ENCODE data around the gene AK2. TPM values are rescaled to one million over a fixed set of nuclear protein-coding genes. Genes with fewer than 3 reads are reported as not detected.

Gene AK2
- total RNA-seq (100 to 1,000 TPM; 101 to 189 (median 120) TPM), polyA plus RNA-seq (100 to 1,000 TPM; 153 to 292 TPM)
- long read RNA-seq, donor 1, transcript AK2-201 (6 exons, 1,021 nt), result major isoform, 40 of 81 reads
- long read RNA-seq, donor 1, transcript AK2-202 (7 exons, 3,586 nt), result minor isoform, 5 of 81 reads
- long read RNA-seq, donor 1, partial matches to known transcripts, result 5 of 81 reads
- long read RNA-seq, donor 1, other reads (novel, unspliced or antisense), result 26 of 81 reads
- long read RNA-seq, donor 2, transcript AK2-212 (7 exons, 886 nt), result minor isoform, 25 of 195 reads
- long read RNA-seq, donor 2, transcript AK2-201 (6 exons, 1,021 nt), result major isoform, 72 of 195 reads
- long read RNA-seq, donor 2, transcript AK2-202 (7 exons, 3,586 nt), result minor isoform, 54 of 195 reads
- long read RNA-seq, donor 2, partial matches to known transcripts, result 16 of 195 reads
- long read RNA-seq, donor 2, other reads (novel, unspliced or antisense), result 24 of 195 reads
- long read RNA-seq, donor 3, transcript AK2-201 (6 exons, 1,021 nt), result major isoform, 49 of 99 reads
- long read RNA-seq, donor 3, transcript AK2-212 (7 exons, 886 nt), result minor isoform, 9 of 99 reads
- long read RNA-seq, donor 3, transcript AK2-202 (7 exons, 3,586 nt), result minor isoform, 7 of 99 reads
- long read RNA-seq, donor 3, partial matches to known transcripts, result 3 of 99 reads
- long read RNA-seq, donor 3, other reads (novel, unspliced or antisense), result 30 of 99 reads

GRCh38 chr1:33036526-33037503 lies at the start of gene AK2:
TSS of gene AK2 (minus strand) at chr1:33036883. CDS start at chr1:33036828, 55 bp downstream.
- peaks cover 6 to 48% (median 26%) of the 10 kb centered on the region in 12 donors for H3K4me1 ChIP-seq

GRCh38 chr1:33086384-33086850 lies 49.7 kb upstream of the AK2 start:
- Histone ChIP-seq H3K36me3 (peaks cover 0 to 26% (median 0%) of the 10 kb centered on the region in 9 donors), H3K27me3 (peaks cover 0 to 7% (median 0%) of the 10 kb centered on the region in 9 donors), H3K4me1 (peaks cover 0 to 23% (median 4%) of the 10 kb centered on the region in 12 donors), H3K27ac (no peak overlapping the region), H3K9me3 (no peaks in the 10 kb centered on the region), H3K4me3 (no peak overlapping the region)
- TF ChIP-seq, protein P1, sequence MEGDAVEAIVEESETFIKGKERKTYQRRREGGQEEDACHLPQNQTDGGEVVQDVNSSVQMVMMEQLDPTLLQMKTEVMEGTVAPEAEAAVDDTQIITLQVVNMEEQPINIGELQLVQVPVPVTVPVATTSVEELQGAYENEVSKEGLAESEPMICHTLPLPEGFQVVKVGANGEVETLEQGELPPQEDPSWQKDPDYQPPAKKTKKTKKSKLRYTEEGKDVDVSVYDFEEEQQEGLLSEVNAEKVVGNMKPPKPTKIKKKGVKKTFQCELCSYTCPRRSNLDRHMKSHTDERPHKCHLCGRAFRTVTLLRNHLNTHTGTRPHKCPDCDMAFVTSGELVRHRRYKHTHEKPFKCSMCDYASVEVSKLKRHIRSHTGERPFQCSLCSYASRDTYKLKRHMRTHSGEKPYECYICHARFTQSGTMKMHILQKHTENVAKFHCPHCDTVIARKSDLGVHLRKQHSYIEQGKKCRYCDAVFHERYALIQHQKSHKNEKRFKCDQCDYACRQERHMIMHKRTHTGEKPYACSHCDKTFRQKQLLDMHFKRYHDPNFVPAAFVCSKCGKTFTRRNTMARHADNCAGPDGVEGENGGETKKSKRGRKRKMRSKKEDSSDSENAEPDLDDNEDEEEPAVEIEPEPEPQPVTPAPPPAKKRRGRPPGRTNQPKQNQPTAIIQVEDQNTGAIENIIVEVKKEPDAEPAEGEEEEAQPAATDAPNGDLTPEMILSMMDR (IDR thresholded peaks at IDR 0.05), result peak; percentile 66 to 86 (median 77)
- no peak for TF ChIP-seq POLR2A (IDR thresholded peaks at IDR 0.05)
- WGBS, 4 donors, result 24 to 43% (median 25%) methylated on average over 6 to 12 of the region's 12 CpGs
- intact Hi-C loops (cut with DNase I), result loop anchor here in 9 of 10 donors (1.0 to 10.0 kb wide), 11 partner anchors 152 to 682 kb away; partner anchors contain the start of genes FNDC5 (in 1 of the 9), S100PBP (in 1 of the 9) and YARS1 (in 1 of the 9)
- ATAC-seq (peak; percentile 66 to 89 (median 86)), DNase-seq (peak; percentile 74 to 84 (median 77))

More at GRCh38 chr1:33036526-33037503, at the start of gene AK2:
- intact Hi-C loops (cut with DNase I), result loop anchor here in 4 of 10 donors (2.0 to 5.0 kb wide), 2 partner anchors 72 to 75 kb away; partner anchors contain the start of gene RNF19B (in 4 of the 4)
- Histone ChIP-seq H3K4me3 (peak within 1 kb of the TSS; percentile 70 to 99 (median 89)), H3K36me3 (peaks cover 0 to 19% (median 9%) of the 10 kb centered on the region in 9 donors), H3K27me3 (no peaks in the 10 kb centered on the region), H3K9me3 (no peaks in the 10 kb centered on the region), H3K27ac (peak within 1 kb of the TSS in 11 of 12 donors; percentile 74 to 94 (median 83))
- WGBS, 4 donors, result 5 to 7% (median 5%) methylated on average over 55 to 59 of the region's 59 CpGs
- DNase-seq, result peak; percentile 97 to 98 (median 98)
- peak in 1 of 2 donors; percentile 82 for TF ChIP-seq POLR2A (IDR thresholded peaks at IDR 0.05)
- TF ChIP-seq, protein P1 (IDR thresholded peaks at IDR 0.05), result no peak
- peak; percentile 100 for ATAC-seq

DNA sequence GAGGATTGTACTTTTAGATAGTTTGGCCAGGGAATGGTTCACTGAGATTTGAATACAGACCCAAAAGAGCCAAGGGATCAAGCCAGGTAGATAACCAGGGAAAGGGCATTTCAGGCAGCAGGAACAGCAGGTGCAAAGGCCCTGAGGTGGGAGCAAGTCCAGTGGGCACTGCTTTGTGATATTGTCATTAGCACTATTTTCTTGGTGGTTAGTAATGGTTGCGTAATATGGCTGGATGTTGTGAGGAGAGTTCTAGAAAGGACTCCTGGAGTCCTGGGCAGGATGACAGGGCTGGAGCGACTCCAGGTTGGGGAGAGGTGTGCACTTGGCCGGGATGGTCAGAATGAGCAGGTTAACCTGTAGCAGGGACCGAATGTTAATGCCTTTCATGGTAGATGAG lies 48.6 kb upstream of the AK2 start:
- Histone ChIP-seq H3K4me1 (peaks cover 0 to 33% (median 13%) of the 10 kb centered on the region in 12 donors), H3K36me3 (peaks cover 0 to 26% (median 0%) of the 10 kb centered on the region in 9 donors), H3K27me3 (peaks cover 0 to 7% (median 0%) of the 10 kb centered on the region in 9 donors), H3K27ac (no peak overlapping the region), H3K4me3 (no peak overlapping the region), H3K9me3 (no peaks in the 10 kb centered on the region)
- ATAC-seq, result no peak
- no peak for TF ChIP-seq POLR2A (IDR thresholded peaks at IDR 0.05)
- TF ChIP-seq, protein P1 (IDR thresholded peaks at IDR 0.05), result no peak
- 82 to 93% (median 91%) methylated on average over 4 of the region's 4 CpGs for WGBS, 4 donors
- DNase-seq, result no peak
- intact Hi-C loops (cut with DNase I), result loop anchor here in 8 of 10 donors (2.0 to 10.0 kb wide), 9 partner anchors 151 to 681 kb away; partner anchors contain the start of genes FNDC5 (in 1 of the 8), S100PBP (in 1 of the 8) and YARS1 (in 1 of the 8)
